RPMI8226 (cell line): Measurements from ENCODE around the gene KRTAP10-6.
A peak's percentile ranks its signal among the peaks of the same experiment; 100 is the strongest.
"Not testable (repeated sequence)": the region's sequence is repeated elsewhere in the genome, so short reads cannot be mapped to it uniquely, and the experiment has no call there.

Experiments
- DNase-seq: peaks from one replicate; pipeline ENCODE4 v3.0.0-alpha.2; 2015

KRTAP10-6 gene

GRCh38 chr21:44616591-44616926 lies 24.3 kb upstream of the KRTAP10-6 start:
- peak; percentile 80 for DNase-seq

GRCh38 chr21:44615911-44616590 lies 23.7 kb upstream of the KRTAP10-6 start:
- DNase-seq: peak; percentile 75

- DNase-seq: peak; percentile 59
These were observed 23.2 kb upstream of the KRTAP10-6 start for GRCh38 chr21:44615466-44615865.

- no peak for DNase-seq
These were observed 22.7 kb upstream of the KRTAP10-6 start for GRCh38 chr21:44614961-44615391.

DNA sequence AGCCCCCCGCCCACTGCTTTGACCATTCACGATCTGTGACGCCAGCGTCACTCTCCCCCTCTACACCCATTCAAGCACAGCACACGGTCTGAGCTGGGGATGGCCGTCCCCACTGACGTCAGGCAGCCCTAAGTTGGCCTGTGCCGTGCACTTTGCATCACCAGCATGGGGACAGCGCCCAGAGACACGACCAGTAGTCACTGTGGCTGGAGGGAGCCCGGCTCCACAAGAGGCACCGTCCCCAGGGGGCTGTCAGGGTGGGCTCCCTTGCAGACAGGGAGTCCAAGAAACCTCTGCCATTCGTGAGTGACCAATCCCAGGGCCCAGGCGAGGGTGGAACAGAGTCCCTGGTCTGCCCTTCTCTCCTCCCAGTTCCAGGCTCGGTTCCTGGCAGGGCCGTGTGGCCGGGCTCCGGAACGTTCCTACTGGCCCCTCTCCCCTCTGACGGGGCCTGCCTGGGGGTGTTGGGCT lies 21.9 kb upstream of the KRTAP10-6 start:
- DNase-seq: no peak

- no peak for DNase-seq
These were observed 21.3 kb upstream of the KRTAP10-6 start for GRCh38 chr21:44613386-44614155.

DNA sequence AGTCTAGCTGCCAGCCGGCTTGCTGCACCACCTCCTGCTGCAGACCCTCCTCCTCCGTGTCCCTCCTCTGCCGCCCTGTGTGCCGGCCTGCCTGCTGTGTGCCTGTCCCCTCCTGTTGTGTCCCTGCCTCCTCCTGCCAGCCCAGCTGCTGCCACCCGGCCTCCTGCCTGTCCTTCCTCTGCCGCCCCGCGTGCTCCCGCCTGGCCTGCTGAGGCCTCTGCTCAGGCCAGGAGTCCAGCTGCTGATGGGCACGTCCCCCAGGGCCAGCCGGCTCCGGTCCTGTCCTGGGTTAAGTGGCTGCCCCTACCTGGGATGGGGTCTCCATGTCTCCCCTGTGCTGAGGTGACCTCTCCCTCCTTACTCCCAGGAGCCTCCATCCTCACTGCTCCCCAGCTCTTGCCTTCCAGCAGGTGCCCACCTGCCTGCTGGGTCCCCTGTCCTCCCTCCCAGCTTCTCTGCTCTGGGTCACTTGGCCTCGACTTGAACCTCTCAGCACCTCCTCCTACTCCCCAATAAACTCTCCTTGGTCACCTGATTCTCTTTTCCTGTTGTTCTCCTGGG lies 20.4 kb upstream of the KRTAP10-6 start:
- DNase-seq: no peak

- DNase-seq: peak; percentile 93
These were observed 19.8 kb upstream of the KRTAP10-6 start, which contains the start of gene KRTAP10-8 for GRCh38 chr21:44612029-44612486. Gene KRTAP10-8, plus strand, starts transcription at chr21:44612079. Its CDS starts 22 bp downstream, at chr21:44612101.

DNA sequence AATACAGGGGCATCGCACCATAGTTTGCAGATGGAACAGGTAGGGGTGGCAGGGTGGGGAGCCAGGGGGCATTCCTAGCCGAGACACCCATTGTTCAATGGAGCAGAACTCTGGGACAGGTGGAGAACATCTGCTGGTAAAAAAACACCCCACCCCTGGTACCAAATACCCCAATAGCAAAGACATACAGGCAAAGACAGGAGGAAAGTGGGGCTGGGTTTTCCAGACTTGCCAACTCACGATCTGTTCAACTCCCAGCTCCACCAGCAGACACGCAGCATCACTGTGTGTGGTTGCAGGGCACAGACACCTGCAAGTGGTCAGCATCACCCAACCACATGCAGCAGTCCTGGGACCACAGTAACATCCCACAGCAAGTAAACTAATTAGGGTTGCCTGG lies 19.2 kb upstream of the KRTAP10-6 start:
- DNase-seq: peak; percentile 54

- not testable (repeated sequence) for DNase-seq
These were observed 18.0 kb upstream of the KRTAP10-6 start for GRCh38 chr21:44610157-44610843.

DNA sequence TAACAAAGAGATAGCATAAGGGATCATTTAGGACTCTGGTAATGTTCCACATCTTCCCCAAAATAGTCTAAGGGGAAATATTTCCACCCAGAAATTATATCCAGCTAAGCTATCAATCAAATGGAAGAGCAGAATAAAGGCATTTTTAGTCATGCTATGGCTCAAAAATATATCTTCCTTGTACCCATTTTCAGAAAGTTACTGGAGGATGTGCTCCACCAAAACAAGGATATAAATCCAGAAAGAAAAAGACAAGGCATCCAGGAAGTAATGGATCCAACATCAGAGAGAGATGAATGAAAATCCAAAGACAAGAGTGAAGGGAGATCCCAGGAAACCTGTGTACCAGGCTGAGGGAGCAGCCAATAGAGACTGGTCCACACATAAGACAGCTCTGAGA lies 16.9 kb upstream of the KRTAP10-6 start:
- no peak for DNase-seq

DNA sequence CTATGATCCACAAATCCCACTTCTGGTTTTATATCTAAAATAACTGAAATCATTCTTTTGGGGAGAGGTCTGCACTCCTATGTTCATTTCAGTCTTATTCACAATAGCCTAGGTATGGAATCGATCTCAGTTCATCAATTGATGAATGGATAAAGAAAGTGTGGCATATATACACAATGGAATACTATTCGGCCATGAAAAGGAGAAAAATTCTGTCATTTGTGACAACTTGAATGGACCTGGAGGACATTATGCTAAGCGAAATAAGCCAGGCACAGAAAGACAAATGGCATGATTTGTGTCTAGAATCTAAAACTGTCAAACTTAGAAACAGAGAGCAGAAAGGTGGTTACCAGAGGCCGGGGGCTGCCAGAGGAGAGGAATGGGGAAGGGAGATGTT lies 14.2 kb upstream of the KRTAP10-6 start:
- no peak for DNase-seq

DNA sequence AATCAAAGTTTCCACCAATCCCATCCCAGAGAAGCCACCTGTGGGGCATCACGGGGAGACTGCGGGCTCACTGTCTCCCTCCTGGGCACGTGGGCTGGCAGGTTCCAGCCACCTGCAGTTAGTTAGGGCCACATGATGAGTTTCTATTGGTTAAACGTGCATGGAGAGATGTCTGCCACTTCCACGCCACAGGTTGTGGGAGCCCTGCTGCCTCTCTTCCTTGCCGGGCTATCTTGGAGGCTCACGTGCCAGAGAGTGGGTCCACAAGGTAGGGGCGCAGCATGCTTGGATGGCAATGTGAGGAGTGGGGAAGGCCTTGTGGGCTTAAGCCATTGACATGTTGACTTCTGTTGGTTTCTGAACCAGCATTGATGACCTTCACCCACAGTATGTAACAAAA lies 11.6 kb upstream of the KRTAP10-6 start:
- peak; percentile 33 for DNase-seq

GRCh38 chr21:44603109-44603875 lies 11.0 kb upstream of the KRTAP10-6 start:
- DNase-seq: peak; percentile 59

GRCh38 chr21:44602463-44602850 lies 10.2 kb upstream of the KRTAP10-6 start:
- no peak for DNase-seq

GRCh38 chr21:44601596-44602462 lies 9.5 kb upstream of the KRTAP10-6 start:
- DNase-seq: no peak

DNA sequence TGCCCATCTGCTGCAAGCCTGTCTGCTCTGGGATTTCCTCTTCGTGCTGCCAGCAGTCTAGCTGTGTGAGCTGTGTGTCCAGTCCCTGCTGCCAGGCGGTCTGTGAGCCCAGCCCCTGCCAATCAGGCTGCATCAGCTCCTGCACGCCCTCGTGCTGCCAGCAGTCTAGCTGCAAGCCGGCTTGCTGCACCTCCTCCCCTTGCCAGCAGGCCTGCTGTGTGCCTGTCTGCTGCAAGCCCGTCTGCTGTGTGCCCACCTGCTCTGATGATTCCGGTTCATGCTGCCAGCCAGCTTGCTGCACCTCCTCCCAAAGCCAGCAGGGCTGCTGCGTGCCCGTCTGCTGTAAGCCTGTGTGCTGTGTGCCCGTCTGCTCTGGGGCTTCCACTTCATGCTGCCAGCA lies 8.8 kb upstream of the KRTAP10-6 start:
- DNase-seq: peak; percentile 68

GRCh38 chr21:44600118-44600978 lies 8.0 kb upstream of the KRTAP10-6 start, which contains the start of gene KRTAP10-7:
Gene KRTAP10-7, plus strand, starts transcription at chr21:44600597. Its CDS starts 25 bp downstream, at chr21:44600622.
- not testable (repeated sequence) for DNase-seq

- DNase-seq: no peak
These were observed 7.1 kb upstream of the KRTAP10-6 start for GRCh38 chr21:44599264-44600029.
